Medulla oblongata (tissue), 1 donor: ENCODE measurements around the gene TMEM147.
A peak's percentile ranks its signal among the peaks of the same experiment; 100 is the strongest.

Experiments used
- DNase-seq: peaks from one replicate; pipeline ENCODE4 v3.0.0-alpha.2; 2015; ENCODE audit errors: extremely low spot score

TMEM147 gene, protein sequence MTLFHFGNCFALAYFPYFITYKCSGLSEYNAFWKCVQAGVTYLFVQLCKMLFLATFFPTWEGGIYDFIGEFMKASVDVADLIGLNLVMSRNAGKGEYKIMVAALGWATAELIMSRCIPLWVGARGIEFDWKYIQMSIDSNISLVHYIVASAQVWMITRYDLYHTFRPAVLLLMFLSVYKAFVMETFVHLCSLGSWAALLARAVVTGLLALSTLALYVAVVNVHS

DNA sequence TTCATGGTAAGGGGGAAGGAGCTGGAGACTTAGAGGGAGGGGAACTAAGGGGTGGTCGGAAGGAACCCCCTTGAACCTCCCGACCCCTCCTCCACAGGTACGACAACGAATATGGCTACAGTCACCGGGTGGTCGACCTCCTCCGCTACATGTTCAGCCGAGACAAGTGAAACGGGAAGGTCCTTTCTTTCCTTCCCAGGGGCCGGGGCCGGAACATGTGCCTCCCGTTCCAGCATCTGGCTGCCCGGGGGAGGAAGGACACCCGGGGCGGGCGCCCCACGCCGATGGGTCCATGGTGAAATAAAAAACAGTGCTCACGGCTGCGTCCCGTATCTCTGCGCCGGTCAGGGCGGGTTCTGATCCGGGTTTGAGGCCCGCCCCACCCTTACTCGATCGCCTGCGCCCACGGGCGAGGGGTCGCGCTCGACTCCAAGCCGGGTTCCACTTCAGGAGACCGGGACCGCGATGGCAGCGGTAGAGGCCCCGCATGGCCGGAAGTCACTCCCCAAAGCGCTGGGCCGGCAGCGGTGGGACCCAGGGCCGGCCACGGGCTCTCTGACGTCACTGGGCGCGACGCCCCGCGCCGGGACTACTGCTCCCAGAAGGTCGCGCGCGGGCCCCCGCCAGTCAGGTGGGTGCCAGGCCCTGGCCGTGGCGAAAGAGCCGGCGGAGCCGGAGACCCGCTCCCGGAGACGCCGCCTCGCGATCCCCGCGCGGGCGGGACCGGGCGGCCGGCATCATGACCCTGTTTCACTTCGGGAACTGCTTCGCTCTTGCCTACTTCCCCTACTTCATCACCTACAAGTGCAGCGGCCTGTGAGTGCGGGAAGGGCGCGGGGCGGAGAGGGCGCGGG lies at the start of gene TMEM147:
TSS of gene TMEM147 (plus strand) at position 626 of the 854 bp plus-strand sequence. CDS start at position 740, 114 bp downstream.
- DNase-seq = peak; percentile 93

DNA sequence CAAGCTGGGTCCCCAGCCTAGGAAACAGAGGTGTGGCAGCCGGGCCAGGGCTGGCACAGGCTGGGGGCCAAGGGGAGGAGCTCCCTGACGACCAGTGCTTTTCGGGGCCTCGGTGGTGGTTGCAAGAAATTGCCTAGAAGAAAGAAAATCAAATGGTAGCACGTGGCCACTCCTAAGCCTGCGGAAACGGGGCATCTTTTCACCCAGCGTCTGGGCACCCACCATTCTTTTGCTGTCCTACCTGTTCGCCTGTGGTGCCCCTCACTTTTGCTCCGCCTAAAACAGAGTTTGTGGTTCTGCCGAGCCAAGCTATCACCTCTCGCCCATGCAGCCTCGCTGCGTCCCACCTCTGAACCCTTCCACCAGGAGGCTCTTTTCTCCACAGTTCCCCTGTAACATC lies 48.0 kb upstream of the TMEM147 start:
- no peak for DNase-seq

DNA sequence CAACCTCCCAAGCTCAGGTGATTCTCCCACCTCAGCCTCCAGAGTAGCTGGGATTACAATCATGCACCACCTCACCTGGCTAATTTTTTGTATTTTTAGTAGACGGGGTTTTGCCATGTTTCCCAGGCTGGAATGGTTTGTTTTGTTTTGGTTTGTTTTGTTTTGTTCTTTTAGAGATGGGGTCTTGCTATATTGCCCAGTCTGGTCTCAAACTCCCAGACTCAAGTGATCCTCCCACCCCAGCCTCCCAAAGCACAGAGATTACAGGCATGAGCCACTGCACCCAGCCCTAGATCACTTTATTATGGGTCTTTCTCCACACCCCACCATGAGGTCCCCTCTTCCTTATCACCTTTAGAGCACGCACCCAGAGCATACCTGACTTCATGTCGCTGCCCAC lies 47.2 kb upstream of the TMEM147 start:
- no peak for DNase-seq

DNA sequence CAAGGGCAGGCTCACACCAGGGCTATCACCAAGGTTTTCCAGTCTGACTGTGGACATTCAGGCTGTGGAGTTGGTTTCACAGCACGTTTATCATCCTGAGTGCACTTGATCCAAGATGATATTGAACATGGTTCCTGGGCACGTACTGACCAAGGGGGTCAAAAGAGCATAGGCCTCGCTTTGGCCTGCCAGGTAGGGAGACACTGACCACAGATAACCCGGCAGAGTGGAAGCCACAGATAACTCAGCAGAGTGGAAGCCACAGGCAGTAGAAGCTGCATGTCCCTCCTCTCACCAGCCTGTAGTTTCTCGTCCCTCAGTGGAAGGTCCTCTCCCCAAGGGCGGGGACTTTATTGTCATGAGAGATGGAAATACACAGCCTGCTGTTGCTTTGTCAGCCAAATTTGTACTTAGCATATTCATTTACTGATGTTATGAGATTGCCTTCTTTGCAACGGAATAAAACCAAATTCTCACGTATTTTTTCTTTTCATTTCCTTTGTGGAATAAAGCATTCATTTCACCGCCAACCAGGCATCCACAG lies 46.4 kb upstream of the TMEM147 start:
- DNase-seq = no peak

DNA sequence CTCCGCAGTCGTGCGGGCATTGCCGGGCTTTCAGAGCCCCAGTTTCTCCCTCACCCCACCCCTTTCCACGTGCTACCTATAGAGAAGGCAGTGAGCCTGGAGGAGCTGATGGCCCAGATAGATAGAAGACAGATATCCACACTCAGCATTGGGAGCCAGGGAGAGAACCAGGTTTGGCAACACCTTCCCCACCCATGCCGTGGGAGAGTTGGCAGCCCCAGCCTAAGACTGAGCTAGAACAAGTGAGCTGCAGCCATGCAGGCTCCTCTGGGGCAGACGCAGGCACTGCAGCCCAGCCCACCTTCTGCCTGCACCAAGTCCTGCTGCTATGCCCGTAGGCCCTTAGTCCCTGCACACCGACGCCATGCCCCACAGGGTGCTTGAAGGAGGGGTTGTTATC lies 44.8 kb upstream of the TMEM147 start:
- DNase-seq = no peak

DNA sequence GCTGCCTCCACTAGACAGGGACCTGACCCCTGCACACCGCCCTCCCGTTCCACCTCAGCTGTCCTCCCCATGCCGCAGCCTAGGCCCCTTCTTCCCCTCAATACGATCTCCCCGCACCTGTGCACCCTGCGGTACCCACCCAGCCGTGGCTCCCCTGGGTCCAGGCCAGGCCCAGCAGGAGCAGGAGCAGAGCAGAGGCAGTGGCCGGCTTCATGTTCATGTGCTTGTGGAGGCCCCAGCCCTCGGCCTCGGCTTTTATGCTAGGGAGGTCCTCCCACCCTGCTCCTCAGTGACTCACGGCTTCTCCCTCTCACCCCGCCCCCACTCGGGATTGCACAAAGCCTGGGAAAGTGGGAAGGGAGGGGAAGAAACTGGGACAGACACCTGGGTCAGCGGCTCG lies 43.7 kb upstream of the TMEM147 start:
- DNase-seq = no peak

DNA sequence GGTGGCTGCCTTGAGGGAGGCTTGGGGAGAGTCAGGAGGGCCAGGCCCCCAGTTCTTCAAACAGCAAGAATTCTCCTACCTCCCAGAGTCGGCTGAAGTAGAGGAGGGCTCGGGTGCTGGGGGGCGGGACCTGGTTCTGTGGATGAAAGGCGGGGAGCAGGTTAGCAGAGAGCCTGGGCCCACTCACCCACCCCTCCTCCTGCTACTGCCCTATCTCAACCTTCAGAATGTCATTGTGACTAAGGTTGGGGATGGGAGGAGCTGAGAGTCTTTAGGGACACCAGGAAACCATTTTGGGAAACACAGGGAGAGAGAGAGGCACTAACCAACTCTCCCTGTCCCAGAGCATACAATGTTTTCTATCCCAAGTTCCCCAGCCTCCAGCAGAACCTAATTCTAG lies 42.7 kb upstream of the TMEM147 start:
- DNase-seq = no peak

DNA sequence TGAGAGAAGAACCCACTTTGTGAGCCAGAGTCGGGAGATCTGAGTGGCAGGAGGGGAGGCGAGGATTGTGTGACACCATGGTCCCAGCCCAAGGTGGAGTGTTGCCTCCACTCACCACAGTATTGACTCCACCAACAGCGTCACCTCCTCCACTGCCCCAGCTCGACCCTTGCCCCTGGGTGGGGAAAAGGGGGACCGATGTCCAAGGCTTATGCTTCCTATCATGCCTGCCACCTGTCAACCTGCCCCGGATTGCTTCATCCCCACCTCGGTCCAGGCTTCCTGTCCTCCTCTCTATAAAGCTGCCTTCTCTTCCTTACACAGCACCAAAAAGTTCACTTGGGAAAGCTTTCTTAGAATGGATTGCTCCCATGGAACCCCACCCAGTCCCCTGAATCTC lies 39.4 kb upstream of the TMEM147 start:
- no peak for DNase-seq

DNA sequence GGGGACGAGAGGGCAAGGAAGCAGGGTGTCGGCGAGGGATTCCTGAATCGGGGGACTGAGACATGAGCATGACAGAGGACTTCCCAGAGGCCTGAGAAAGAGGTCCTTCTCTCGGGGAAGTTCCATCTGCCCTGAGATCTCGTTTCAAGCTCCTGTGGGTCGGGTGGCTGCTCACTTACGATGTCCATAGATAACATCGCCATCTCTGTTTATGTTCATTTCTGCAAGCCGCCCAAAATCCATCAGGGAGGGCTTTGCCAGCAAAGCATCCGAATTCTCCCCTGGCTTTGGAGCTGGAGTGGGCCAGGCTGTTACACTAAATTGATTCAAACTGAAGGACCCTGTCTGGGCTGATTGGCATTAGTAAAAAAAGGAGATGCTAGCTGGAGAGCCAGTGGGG lies 37.9 kb upstream of the TMEM147 start:
- no peak for DNase-seq

DNA sequence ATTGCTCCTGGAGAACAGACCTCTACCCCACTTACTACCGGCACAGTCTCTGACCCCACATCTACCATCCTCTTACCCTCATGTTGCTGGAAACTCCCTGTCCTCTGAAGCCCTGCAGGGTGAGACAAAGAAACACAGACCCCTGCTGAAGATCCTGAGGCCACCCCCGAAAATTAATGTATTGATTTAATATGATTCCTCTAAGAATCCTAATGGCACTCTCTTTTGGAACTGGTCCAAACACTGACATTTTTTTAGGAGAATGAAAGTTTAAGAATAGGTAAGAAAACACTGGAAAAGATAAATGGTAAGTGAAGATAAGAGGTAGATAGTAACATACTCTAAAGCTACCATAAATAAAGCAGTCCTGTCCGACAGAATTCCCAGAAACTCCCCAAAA lies 37.3 kb upstream of the TMEM147 start:
- DNase-seq = no peak

DNA sequence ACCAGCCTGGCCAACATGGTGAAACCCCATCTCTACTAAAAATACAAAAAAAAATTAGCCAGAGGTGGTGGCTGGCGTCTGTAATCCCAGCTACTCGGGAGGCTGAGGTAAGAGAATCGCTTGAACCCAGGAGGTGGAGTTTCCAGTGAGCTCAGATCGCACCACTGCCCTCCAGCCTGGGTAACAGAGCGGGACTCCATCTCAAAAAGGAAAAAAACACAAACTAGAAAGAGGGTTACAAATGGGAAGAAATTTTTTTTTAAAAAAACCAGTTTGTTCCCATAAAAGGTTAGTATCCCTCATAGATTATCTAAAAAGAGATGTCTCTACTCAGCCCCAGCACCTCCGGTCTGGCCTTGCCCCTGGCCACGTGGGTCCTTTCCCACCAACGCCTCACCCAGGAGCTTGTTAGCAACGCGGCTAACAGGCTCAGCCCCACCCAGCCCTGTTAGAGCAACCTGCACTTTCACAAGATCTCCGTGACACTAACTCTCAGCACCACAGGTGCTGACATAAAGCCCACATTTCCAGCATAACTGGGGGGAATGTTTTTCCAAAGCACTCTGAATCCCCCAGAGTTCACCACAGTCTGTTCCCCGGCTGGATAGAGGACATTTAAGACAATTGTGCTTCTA lies 36.3 kb upstream of the TMEM147 start:
- DNase-seq = no peak

DNA sequence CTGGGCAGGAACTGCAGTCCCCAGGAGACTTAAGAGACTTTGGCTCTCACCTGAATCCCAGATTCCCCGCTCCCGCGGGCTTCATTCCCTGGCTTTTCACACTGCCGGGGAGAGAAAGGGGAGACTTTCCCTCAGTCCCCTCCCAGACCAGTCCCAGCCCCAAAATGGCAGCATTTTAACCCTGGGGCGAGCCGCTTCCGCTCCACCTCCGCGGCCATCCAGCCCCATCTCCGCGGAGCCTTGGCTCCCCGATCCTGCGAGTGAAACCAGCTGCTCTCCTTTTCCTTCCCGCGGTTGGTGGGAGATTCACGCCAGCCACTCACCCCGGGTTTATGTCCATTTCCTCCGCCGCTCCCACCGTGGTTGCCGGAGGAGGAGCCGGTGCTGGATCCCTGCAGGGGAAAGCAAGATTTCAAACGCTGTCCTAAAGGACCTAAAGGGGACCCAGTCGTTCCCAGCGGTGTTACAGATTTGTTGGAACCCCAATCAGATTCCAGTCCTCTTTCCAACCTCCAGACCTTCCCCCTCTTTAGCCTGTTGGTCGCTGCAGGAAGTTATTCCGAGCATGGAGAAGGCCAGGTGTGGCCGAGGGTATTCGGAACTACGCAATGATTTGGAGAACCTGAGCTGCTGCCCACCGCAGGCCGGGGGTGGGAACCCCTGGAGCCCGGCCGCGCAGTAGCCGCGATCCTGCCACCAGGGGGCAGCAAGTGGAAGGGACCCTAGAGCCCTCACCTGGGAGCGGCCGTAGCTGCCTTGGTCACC lies 35.4 kb upstream of the TMEM147 start:
- DNase-seq = peak; percentile 61

DNA sequence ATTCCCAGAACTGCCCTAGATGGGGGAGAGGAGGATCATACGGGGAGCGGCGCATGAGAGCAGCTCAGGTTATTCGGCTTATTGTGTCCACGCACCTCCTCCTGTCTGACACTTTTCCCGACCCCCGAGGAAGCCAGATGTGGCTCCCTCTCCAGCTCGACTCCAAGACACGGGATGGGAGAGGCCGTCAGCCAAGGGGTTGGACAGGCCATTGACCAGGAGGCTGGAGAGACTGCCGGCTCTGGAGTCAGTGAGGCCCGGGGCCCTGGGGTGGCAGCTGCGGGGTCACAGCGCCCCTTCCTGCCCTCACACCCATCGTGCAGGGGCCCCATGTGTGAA lies 34.8 kb upstream of the TMEM147 start:
- no peak for DNase-seq

DNA sequence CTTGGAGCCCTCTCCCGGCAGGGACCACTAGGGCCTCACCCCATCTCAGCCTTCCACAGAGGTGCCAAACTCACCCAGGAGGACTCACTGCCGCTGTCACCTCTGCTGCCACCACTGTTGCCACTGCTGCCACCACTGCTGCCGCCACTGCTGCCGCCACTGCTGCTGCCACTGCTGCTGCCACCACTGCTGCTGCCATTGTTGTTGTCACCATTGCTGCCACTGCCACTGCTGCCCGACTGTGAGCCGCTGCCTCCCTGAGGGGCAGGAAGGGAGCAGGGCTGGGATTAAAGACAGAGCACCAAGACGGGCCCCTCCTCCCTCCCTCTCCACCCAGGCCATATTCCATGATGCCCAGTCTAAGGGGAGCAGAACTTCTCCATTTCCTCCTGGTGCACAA lies 34.1 kb upstream of the TMEM147 start:
- DNase-seq = no peak

DNA sequence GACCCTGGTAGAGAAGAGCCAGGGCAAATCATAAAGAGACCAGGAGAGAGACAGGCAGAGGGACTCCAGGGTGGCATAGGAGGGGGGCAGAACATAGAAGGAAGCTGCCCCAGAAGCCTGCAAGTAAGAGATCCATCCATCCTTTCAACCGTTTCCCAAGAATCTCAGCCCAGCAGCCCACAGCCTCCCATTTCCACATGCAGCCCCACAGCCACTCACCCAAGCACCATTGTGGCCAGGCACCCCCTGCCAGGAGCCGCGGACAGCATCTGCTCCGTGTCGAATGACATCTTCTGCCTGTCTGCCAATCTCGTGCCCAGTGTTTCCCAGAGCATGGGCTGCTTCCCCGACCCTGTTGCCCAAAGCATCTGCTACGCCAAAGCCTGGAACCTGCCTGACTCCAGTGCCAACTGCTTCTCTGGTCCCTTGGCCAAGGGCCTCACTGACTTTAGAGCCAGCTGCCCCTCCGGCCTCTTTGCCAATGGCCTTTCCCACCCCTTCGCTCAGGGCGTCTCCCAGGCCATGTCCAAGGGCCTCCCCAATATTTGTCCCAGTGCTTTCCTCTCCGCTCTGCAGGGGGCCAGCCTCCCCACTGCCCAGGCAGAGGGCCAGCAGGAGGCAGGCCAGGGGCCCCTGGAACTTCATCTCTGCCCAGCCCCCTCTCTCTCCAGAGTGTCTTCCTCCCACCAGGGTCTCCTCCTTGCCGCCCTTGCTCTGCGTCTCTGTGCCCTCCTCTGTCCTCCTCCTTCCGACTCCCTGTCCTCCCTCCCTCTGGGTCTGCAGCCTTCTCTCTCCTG lies 32.4 kb upstream of the TMEM147 start:
- DNase-seq = no peak

DNA sequence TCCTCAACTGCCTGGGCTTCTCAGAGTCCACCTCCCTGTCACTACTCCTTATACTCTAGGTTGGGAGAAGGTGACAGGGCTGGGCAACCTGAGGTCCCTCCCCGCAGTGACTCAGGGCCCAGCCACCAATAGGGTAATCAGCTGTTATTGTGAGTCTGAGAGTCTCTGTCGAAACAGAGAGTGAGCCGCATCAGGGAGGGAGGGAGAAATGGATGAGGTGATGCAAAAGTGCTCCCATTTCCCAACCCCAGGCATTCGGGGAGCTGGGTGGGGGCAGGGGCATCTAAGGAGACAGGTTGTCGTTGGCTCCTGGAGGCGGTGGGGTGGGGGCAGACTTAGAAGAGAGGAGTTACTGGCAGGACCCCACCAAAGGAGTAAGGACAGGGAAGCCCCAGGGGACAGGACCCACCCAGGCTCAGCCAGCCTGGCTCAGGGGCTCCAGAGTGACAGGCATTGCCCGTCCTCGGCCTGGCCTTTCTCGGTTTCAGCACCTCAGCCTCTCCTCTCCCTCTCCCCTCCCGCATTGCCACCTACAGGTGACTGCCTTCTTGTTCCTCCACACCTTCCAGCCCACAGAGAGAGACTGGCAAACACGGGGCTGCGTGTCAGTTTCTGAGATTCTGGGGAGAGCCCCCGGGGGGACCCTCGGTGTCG lies 31.7 kb upstream of the TMEM147 start, which contains the start of gene DMKN:
TSS of gene DMKN (minus strand) at position 22 of the 654 bp plus-strand sequence. CDS start 174 bp downstream, outside the sequence.
- no peak for DNase-seq

DNA sequence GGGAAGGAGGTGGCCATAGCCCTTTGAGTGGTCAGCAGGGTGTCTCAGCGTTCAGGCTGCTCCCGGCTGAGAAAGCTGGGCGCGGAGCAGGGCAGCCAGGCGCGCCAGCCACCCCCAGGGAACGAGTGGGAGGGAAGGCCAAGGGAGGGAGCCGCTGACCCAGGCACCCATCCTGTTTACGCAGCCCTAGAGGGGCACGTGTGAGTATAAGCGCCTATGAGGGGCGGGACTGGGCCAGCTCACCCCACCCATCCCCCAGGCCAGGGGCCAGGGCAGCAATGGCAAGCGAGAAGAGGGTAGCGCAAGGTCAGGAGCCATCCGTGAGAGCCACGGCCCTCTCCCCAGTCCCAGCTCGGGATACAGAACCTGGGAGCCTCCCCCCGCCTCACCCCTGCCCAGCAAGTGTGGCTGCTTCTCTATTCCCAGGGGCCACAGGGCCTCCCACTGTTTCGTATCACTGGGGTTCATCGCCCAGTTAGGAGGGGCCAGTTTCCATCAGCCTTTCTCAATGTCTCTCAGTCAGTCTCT lies 31.1 kb upstream of the TMEM147 start:
- DNase-seq = no peak

DNA sequence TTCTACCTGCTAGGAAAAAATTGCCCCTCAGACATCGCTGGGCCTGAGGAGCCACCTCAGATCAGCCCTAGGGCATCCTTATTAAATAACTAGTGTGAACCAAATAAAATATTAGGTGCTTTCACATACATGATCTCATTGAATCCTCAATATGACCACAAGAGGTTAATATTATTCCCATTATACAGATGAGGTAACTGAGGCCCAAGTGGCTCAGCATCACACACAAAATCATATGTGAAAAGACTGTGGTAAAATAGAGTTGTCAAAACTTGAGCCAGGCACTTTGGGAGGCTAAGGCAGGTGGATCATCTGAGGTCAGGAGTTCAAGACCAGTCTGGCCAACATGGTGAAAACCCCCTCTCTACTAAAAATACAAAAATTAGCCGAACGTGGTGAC lies 29.1 kb upstream of the TMEM147 start:
- DNase-seq = no peak

DNA sequence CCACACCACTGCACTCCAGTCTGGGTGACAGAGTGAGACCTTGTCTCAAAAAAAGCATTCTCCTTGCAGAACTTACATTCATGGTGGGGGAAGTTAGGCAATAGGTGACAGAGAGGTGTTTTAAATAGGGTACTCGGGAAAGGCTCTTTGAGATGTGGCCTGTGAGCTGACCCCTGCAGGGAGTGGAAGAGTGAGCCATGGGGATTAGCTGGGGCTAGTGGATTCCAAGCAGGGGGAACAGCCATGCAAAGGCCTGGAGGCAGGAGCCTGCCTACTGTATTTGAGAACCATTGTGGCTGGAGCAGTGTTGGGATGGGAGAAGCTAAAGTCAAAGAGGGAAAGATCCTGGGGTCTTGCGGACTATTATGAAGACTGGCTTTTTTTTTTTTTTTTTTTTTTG lies 28.1 kb upstream of the TMEM147 start:
- no peak for DNase-seq

DNA sequence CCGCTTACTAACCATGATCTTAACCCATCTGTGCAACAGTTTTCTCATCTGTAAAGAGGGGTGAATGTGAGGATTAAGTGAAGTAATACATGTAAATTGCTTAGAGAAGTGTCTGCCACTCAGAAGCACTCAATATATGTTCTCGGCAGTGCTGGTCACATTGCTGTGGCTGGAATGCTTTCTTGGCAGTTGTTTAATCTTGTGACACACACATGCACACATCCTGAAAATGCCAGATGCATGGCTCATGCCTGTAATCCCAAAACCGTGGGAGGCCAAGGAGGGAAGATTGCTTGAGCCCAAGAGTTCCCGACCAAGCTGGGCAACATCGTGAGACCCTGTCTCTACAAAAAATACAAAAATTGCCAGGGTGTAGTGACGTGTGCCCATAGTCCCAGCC lies 27.1 kb upstream of the TMEM147 start:
- DNase-seq = no peak
